Stimulated activated naive CD4-positive, alpha-beta T cell (primary cell): ENCODE results near the gene FAM170B.

Source experiments
- DNase-seq, 6 experiments: peaks; one replicate each; lab custom pipeline; 2025; lab: John Stamatoyannopoulos, UW

FAM170B gene

GRCh38 chr10:49169776-49170175, 36.0 kb upstream of the FAM170B start:
- DNase-seq = no peak

- DNase-seq = no peak
Observed at GRCh38 chr10:49168831-49169500, 35.1 kb upstream of the FAM170B start.

GRCh38 chr10:49168171-49168540, 34.3 kb upstream of the FAM170B start:
- DNase-seq = no peak

GRCh38 chr10:49167425-49168170, 33.8 kb upstream of the FAM170B start:
- no peak for DNase-seq

GRCh38 chr10:49166484-49167400, 32.9 kb upstream of the FAM170B start:
- DNase-seq = no peak

- DNase-seq = no peak
Observed at GRCh38 chr10:49165821-49166483, 32.1 kb upstream of the FAM170B start.

GRCh38 chr10:49165259-49165658, 31.4 kb upstream of the FAM170B start:
- no peak for DNase-seq

- DNase-seq = no peak
Observed at GRCh38 chr10:49164559-49165188, 30.9 kb upstream of the FAM170B start.

- no peak for DNase-seq
Observed at GRCh38 chr10:49163741-49164140, 29.9 kb upstream of the FAM170B start.

- no peak for DNase-seq
Observed at GRCh38 chr10:49162761-49163310, 29.0 kb upstream of the FAM170B start.

GRCh38 chr10:49162063-49162462, 28.2 kb upstream of the FAM170B start:
- no peak for DNase-seq

- DNase-seq = no peak
Observed at GRCh38 chr10:49161411-49161997, 27.7 kb upstream of the FAM170B start.

- DNase-seq = no peak
Observed at GRCh38 chr10:49160814-49161213, 27.0 kb upstream of the FAM170B start.

GRCh38 chr10:49160110-49160509, 26.3 kb upstream of the FAM170B start:
- no peak for DNase-seq

- no peak for DNase-seq
Observed at GRCh38 chr10:49158915-49159314, 25.1 kb upstream of the FAM170B start.

- DNase-seq = no peak
Observed at GRCh38 chr10:49158404-49158803, 24.6 kb upstream of the FAM170B start.

- DNase-seq = no peak
Observed at GRCh38 chr10:49157229-49157628, 23.4 kb upstream of the FAM170B start.

GRCh38 chr10:49154641-49155040, 20.8 kb upstream of the FAM170B start:
- DNase-seq = no peak

GRCh38 chr10:49153971-49154370, 20.1 kb upstream of the FAM170B start:
- no peak for DNase-seq

GRCh38 chr10:49153115-49153514, 19.3 kb upstream of the FAM170B start:
- no peak for DNase-seq

- DNase-seq = no peak
Observed at GRCh38 chr10:49152663-49153062, 18.8 kb upstream of the FAM170B start.
